Liver (tissue), 3 donors: ENCODE measurements around the gene CCDC85A.

Source experiments
- CTCF ChIP-seq: fragments of 150-350 bp; IDR thresholded peaks from 2 replicates; pipeline ENCODE4 v1.5.1; 2017; ENCODE audit warnings: improper control_type of control experiment, low read depth, low read length; ENCODE audit not compliant: missing input control
- GABPA ChIP-seq, 2 donors: IDR thresholded peaks in 1 of 2; conservative IDR thresholded peaks in 1 of 2; 2 replicates each; pipeline ENCODE4 v1.6.1; 2016; ENCODE audit warnings: antibody characterized with exemption in 2 of 2, mild to moderate bottlenecking in 1 of 2, moderate library complexity in 1 of 2
- HNF4A ChIP-seq, 2 donors: conservative IDR thresholded peaks; 2 replicates each; pipeline ENCODE4 v1.6.1; 2016; ENCODE audit warnings: antibody characterized with exemption in 2 of 2, mild to moderate bottlenecking in 2 of 2
- RXRA ChIP-seq, 2 donors: IDR thresholded peaks; 2 replicates each; pipeline ENCODE4 v1.6.1; 2017 to 2018; ENCODE audit warnings: antibody characterized with exemption in 2 of 2, mild to moderate bottlenecking in 1 of 2
- TAF1 ChIP-seq: conservative IDR thresholded peaks from 2 replicates; pipeline ENCODE4 v1.6.1; 2016; ENCODE audit warnings: antibody characterized with exemption, mild to moderate bottlenecking
- YY1 ChIP-seq: IDR thresholded peaks from 2 replicates; pipeline ENCODE4 v1.6.1; 2016; ENCODE audit warnings: antibody characterized with exemption, mild to moderate bottlenecking
- ZBTB33 ChIP-seq: IDR thresholded peaks from 2 replicates; pipeline ENCODE4 v1.6.1; 2016; ENCODE audit warnings: antibody characterized with exemption
- donor health status: healthy.
- donor health status: healthy.

GRCh38 chr2:56211048-56211447 lies 27.3 kb downstream of the CCDC85A start:
- no peak for TF ChIP-seq CTCF
- no peak for TF ChIP-seq YY1
- no peak for TF ChIP-seq RXRA (IDR thresholded peaks at IDR 0.05)
- TF ChIP-seq TAF1 = no peak
- TF ChIP-seq GABPA (IDR thresholded peaks at IDR 0.05 in 1 of 2, conservative IDR thresholded peaks at IDR 0.05 in 1 of 2) = no peak
- no peak for TF ChIP-seq HNF4A (conservative IDR thresholded peaks at IDR 0.05)
- no peak for TF ChIP-seq ZBTB33
